G401.6 (cell line): ENCODE data around the gene FCHO1.

ENCODE experiments used
- FAIRE-seq: peaks from 2 replicates; lab custom pipeline; 2012; peaks lifted over from hg19 to GRCh38; lab: Jason Lieb, UNC

Gene FCHO1

DNA sequence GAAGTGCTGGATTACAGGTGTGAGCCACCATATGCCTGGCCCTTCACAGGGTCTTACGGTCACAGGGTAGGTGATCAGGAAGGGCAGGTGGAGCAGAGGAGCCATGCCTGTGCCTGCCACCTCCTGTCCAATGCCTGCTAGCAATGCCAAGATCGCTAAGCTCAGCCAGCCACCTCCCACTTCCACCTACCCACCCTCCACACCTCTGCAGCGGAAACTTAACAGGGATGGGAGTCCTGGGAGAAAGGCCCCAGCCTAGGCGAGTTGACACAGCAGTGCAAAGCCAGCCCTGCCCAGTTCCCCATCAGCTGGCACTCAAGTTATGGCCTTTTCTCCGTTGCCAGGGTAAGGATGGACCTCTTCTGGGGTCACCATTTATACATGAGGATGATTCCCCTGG is 15.9 kb upstream of the FCHO1 start:
- no peak for FAIRE-seq

DNA sequence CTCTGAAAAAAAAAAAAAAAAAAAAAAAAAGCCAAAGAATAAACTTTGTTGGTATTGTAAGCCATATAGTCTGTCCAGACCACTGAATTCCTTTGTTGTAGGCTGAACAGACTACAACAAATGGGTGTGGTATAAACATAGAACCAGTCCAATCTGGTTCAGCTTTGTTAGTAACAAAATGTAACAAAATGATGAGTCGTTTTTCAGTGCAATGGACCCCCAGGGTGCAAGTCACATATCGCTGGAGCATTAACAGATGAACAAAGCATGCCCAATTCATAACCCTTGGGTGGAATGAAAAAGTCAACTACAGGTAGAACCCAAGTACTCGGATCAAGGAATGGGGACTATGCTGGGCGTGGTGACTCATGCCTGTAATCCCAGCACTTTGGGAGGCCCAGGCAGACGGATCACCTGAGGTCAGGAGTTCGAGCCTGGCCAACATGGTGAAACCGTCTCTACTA is 13.6 kb upstream of the FCHO1 start:
- peak; percentile 19 for FAIRE-seq

DNA sequence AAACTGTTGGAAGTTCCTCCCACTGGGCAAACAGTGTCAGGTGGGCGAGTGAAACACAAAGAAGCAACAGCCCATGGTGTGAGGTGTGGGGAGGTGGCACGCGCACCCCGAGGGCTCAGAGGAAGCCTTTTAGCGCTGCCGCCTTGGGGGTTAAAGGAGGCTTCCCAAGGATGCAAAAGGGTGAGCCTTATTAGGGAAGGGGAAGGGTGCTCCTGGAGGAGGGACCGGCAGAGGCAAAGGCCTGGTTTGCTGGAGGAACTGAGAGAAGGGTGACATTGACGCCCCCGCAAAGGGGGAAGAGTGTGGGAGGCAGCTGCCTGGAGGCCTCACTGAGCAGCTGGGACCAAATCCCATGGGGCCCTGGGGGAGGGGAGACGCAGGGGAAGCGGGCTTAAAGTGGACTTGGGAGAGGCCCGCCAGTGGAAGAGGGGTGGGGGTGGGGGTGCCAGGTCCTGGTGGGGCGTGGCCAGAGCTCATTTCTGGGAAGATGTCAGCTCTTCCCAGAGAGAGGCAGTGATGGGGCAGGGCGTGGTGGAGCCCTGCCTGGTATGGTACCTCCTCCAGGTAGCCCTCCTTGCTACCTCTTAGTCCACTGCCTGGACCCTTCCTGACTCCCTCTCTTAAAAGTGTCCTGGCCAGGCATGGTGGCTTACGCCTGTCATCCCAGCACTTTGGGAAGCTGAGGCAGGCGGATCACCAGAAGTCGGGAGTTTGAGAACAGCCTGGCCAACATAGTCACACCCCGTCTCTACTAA is 12.0 kb upstream of the FCHO1 start:
- FAIRE-seq, result no peak

DNA sequence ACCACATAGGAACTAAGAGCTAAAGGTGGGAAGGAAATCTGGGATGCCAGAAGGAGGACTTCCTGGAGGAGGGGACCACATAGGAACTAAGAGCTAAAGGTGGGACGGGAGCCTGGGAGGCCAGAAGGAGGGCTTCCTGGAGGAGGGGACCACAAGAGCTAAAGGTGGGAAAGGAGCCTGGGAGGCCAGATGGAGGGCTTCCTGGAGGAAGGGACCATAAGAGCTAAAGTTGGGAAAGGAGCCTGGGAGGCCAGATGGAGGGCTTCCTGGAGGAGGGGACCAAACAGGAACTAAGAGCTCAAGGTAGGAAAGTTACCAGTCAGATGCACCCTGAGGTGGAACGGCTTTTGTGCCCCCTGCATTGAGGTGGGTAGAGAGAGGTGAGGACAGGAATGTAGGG is 9.8 kb upstream of the FCHO1 start:
- FAIRE-seq, result no peak

DNA sequence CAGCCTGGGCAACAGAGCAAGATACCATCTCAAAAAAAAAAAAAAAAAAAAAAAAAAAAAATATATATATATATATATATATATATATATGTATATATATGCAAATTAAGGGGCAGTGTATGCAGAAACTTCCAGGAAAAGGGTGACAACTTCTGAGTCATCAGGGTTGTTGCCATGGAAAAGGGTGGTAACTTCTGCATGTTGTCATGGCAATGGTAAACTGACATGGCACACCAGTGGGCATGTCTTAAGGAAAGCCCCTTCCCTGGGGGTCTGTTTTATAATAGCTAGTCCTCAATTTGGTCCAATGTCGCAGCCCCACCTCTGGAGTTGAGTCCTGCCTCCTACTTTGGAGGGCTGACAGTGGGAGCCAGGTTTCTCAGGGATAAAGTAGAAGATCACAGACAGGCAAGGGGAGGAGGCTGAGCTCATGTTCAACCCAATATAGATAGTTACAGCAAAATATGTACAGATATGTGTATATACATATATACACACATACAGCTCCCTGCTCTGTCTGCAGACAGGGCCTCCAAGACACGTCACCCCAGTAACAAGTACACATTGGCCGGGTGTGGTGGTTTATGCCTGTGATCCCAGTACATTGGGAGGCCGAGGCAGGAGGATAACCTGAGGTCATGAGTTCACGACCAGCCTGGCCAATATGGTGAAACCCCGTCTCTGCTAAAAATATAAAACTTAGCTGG is 7.2 kb upstream of the FCHO1 start:
- no peak for FAIRE-seq

DNA sequence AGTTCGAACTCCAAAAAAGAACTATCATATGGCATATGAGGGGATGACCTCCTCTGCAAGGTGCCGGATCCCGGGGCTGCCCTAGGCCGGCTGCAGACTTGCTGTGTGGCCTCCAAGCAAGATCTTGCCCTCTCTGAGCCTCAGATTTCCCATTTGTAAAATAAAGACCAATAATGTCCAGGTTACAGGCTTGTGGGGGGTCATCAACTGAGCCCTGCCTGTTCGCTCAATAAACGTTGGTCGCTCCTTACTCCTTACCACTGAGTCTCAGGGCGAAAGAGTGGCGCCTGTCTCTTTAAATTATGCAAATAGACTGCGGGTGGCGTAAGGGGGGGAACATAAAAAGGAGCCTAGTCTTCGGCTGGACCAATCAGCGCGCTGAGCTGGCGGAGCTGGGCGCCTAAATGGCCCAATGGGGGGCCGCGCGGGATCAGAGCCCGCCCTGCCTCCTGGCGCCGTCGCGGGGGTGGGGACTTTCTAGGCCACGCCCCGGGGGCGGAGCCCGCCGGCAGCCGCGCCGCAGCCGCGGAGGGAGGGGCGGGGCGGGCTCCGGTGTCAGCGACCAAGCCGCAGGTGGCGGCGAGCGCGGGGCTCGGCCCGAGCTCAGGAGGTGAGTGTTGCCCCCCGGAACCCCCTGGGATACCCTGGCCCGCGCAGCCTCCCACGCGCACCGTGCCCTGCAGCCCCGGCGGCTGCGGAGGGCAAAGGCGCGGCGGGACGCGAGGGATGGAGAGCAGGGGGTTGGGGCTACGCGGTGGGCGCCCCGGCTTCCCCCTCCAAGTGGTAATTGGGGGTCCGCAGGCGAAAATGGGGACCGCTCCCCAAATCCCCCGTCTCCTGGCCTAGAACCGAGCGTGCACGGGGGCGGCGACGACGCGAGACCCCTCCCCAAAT is 3.8 kb upstream of the FCHO1 start:
- peak; percentile 78 for FAIRE-seq

DNA sequence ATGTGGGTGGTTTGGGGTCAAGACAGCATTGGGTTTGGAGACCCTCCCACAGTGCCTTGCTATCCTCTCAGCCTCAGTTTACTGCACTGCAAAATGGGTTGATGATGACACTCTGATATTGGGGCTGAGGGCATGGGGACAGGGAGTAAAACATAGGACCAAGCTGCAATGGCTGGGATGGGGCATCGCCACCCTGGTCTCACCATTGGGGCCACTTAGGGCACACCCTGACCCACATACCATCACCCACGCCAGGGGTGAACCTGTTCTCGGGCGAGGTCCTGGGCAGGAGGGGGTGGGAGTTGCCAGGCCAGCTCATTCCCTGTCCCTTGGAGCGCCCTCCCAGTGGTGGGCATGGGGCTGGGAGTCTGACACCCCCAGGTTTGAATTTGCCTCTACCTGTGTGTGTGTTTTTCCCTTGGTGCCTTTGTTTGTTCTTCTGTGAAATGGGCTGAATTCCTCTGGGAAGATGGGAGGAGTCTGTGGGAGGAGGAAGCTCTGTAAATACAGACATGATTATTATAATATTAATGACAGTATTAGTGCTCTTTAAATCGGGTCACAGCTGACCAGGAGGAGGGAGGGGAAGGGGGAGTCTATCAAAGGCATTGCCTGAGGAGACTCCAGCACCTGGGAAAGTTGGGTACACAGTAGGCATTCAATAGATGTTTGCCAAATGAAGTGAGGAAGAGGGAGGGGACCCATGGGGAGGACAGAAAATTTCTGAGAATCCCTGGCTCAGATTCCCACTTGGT is 2.2 kb upstream of the FCHO1 start:
- FAIRE-seq, result no peak

DNA sequence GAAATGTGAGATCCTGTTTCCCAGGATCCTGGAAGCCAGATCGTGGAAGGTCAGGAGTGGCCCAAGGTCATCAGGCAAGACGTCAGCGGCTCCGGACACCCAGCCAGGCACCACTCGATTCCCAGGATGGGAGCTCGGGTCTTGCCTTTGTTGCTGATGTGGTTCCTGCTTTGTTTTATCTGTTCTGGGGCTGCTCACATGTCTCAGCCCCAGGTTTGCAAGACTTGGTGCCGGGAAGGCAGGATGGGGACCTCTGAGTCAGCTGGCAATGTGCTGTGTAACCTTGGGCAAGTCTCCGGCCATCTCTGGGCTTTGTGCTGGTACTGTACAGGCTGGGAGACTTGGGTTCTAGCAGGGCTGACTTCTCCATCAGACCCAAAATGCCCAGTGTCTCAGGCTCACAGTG is 1.4 kb upstream of the FCHO1 start:
- no peak for FAIRE-seq

DNA sequence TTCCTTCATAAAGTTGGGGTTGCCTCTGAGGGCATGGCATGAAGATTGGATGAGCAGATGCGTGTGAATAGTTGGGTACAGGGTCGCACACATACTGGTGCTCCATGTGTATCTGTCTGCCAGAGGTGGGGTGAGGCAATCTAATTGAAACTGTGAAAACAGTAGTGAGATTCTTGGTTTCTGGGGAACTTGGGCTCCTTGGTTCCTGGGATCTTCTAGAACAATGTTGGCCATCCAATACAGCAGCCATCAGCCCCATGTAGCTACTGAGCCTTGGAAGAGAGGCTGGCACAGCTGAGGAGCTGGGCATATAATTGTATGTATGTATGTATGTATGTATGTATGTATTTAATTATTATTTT is 616 bp downstream of the FCHO1 start:
- FAIRE-seq, result no peak

DNA sequence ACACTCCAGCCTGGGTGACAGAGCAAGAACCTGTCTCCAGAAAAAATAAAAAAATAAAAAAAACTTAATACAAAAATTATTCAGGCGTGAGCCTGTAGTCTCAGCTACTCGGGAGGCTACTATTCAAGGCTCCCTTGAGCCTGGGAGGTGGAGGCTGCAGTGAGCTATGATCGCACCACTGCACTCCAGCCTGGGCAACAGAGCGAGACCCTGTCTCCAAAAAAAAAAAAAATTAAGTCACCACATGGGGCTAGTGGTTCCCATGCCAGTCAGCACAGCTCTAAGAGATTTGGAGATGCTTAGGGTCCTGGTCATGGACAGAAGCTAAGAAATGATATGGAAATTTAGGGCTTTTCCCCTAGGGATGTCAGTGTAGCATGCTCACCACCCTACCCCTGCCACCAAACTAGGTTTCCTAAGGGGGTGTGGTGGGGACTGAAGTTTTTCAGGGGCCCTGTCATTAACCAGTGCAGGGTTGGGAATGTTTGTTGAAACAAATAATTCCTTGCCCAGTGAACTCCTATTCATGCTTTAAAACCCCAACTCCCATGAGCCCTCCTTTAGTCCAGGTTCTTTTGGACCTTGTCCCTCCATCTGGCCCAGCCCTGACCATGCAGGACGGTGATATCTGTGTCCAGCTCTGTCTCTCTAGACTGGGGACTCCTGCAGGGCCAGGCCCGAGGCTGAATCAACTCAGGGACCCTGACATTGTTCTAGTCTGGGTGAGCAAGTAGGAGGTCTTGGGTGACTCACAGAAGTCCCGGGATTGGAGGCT is 1.8 kb downstream of the FCHO1 start:
- no peak for FAIRE-seq

DNA sequence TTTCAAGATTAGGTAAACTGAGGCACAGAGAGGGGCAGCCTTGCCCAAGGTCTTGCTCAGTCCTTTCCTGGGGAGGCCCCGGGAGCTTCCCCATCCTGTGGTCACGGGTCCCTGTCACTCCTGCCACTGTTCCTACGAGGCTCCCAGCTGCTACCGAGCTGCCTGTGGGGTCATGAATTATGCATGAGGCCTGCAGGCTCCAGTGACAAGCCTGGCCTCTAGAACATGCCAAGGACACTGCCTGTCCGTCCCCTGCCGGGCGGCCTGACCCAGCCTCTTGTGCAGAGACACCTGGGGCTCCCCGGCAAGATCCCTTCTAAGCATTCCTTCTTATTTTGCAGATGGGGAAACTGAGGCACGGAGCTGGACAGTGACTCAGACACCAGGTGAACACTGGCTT is 2.7 kb downstream of the FCHO1 start:
- no peak for FAIRE-seq

DNA sequence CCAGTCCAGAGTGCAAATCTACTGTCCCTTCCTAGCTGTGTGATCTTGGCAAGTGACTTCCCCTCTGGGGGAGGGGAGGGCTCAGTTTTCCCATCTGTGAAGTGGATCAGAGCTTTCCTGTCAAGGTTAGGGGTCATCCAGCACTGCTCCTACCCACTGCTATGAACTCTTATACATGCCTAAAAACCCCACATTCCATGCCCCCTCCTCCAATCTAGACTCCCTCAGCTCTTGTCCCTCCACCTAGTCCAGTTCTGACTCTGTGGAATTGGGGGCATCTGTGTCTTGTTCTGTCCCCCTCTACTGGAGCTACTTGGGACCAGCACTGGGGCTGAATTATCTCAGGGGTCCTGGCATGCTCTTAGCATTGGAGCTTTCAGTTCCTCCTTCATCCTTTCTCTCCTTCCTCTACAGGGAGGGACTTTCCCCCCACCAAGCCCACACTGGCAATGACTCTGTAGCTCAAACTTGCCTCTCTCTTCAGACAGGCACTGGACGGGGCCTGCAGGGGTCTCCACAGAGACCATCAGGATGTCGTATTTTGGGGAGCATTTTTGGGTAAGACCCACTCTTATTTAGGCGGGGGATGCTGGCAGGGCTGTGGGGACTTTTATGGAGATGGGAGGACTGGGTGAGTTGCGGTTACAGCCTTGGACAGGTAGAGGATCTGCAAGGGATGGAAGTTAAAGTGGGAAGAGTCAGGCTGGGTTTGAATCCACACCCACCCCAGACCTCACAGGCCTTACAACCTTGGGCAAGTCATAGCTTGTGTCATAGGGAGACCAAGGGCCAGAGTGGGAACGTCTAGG is 3.6 kb downstream of the FCHO1 start:
- FAIRE-seq, result no peak

DNA sequence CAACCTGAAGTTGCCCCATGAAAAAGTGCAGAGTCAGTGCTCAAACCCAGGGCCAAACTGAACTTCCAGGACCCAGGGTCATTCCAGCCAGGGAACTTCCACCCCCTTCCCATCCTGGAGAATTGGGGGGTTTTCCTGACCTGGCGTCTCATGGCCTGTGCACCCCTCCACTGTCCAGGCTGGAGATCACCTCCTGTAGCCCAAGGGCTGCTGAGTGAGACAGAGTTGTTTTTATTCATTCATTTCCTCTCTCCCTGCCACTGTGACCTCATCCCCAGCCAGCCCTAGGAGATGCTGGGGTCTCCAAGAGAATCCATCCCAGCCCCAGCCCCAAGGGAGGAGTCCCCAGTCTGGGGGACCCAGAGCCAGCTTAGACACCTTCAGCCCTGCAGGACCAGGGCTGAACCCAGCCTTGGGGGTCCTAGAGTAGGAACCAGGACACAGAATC is 4.2 kb downstream of the FCHO1 start:
- FAIRE-seq, result no peak

DNA sequence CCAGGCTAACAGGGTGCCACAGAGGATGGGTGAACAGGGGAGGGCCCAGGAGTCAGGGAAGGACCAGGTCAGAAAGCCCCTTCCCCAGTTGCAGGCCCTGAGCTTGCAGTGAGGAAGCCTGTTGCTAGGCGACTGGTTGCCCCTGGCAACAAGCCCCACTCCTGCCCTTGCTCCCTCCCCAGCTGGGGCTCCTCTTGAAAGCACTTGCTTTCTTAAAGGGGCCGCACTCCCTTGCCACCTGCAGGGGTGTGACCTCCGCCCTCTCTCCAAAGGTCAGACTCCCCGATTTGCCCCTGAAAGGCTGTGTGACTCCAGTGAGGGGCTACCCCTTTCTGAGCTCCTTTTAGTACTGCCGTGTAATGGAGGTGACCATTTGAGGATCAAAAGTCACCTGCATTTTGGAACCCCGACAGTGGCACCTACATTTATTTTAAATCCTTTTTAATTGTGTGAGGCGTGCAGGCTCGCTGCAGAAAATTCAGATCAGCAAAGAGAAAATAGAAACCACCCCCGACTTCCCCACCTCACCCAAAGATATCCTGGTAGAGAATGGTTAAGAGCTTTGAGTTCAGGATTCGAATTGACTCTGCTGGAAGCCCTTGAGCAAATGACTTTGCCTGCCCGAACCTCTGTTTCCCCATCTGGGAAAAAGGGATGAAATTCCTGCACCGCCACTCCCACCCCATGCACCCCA is 4.8 kb downstream of the FCHO1 start:
- no peak for FAIRE-seq

DNA sequence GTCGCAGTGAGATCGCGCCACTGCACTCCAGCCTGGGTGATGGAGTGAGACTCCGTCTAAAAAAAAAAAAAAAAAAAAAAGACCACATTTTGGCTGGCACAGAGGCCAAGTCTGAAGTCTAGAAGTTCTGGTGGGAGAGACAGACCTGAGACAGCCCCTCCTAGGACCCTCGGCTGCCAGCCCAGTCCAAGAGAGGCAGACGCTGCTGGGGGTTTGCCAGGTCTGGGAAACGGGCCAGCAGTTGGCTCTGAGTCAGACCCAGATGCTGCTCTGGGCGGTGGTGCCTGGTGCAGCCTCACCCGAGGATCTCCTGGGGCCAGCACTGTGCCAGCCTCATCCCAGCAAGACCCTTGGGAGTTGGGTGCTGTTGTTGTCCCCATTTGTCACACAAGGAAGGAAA is 5.8 kb downstream of the FCHO1 start:
- FAIRE-seq, result no peak

DNA sequence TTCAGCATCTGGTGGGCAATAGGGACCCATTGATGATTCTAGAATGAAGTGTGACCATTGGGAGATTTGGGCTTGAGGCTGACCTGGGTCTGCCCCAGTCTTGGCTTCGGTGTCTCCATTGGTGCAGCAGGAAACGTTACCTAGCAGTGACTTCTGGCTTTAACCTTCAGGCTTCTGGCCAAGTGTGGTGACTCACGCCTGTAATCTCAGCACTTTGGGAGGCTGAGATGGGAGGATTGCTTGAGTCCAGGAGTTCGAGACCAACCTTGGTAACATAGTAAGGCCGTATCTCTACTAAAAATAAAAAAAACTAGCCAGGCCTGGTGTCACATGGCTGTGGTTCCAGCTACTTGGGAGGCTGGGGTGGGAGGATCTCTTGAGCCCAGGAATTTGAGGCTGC is 7.2 kb downstream of the FCHO1 start:
- FAIRE-seq, result no peak

DNA sequence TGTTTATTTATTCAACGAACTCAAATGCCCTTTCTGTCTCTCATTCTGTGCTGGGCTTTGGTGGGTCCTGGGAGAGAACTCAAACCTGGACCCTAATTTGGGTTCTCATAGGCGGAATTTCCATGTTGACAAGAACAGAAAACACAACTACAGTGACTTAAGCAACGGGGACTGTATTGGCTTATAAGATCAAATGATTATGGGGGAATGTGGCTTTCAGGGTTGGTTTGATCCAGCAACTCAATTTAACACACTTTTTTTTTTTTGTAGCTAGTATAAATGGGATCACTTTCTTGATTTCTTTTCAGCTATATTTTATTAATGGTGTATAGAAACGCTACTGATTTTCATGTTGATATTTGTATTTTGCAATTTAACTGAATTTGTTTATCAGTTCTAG is 9.9 kb downstream of the FCHO1 start:
- no peak for FAIRE-seq

DNA sequence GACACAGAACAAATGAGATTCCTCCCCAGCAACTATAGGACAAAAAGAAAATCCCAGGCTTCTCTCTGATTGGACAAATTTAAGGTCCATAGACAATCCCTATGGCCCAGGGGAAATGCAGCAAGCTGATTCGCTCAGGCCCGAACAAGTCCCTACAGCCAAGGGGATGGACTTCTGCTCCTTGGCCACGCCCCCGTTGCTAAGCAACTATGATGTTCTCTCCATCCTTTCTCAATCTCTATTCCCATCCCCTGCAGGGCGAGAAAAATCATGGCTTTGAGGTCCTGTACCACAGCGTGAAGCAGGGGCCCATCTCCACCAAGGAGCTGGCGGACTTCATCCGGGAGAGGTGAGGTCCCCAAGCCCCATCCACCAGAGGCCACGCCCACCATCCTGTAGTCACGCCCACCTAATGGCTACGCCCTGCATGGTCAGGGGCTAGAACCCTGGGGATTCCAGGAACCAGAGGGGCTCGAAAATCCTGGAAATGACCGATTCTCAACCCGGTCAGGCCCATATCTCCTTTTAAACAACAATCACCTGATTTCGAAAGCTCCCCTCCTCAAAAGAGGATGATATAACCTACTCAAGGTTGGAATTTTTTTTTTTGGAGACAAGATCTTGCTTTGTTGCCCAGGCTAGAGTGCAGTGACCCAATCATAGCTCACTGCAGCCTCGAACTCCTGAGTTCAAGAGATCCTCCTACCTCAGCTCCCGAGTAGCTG is 11.4 kb downstream of the FCHO1 start:
- peak; percentile 56 for FAIRE-seq

DNA sequence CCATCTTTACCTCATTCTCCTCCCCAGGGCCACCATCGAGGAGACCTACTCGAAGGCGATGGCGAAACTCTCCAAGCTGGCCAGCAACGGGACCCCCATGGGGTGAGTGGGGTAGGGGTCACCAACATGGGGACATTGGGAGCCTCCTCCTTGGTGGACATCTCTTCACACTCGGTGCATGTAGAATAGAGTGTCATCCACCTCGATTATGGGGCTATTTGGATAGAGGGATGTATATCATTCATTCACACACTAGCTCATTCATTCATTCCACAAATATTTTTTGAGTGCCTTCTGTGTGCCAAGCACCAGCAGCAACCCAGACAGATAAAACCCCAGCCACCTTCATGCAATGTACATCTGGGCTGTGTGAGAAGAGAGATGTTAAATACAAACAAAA is 13.1 kb downstream of the FCHO1 start:
- FAIRE-seq, result no peak
